ENCODE data around the gene OR7A10.
"Not testable (repeated sequence)": the region's sequence is repeated elsewhere in the genome, so short reads cannot be mapped to it uniquely, and the experiment has no call there.

Gene OR7A10

DNA sequence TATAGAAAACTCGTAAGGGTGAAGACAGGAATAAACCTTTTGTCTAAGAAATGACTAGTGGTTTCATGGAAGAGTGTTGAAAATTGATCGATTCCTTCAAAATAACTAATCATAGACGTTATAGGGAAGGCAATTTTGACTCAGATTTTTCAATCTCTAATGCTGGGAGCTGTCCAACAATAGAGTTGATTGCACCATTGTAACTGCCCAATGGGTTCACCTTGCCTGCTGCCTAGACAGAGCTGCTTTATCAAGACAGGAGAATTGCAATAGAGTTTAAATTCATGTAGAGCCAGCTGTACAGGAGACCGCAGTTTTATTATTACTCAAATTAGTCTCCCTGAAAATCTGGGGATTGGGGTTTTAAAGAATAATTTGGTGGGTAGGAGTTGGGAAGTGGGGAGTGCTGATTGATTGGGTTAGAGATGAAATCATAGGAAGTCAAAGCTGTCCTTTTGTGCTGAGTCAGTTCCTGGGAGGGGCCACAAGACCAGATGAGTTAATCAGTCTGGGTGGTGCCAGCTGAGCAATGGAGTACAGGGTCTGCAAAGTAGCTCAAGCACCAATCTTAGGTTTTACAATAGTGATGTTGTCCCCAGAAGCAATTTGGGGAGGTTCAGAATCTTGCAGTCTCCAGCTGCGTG, 53.5 kb downstream of the OR7A10 start:
- no peak for DNase-seq (ENCODE audit: low spot score)

DNA sequence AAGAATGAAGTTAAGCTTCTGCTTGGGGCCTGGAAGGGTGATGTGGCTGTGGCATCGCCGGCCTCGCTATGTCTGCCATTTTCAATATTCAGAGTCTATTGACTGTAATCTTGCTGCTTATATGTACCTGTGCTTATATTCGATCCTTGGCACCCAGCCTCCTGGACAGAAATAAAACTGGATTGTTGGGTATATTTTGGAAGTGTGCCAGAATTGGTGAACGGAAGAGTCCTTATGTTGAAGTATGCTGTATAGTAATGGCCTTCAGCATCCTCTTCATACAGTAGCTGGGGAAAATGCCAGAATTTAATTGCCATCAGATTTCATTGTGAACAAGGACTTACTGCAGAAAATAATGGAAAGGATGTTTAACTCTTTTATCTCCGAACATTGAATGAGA, 56.5 kb downstream of the OR7A10 start:
- not testable (repeated sequence) for DNase-seq (ENCODE audit: low spot score)
